CMK (cell line): ENCODE results near the gene THOC1.

Experiments
- DNase-seq: peaks from one replicate; pipeline ENCODE4 v3.0.0-alpha.2; 2010; ENCODE audit warnings: low read depth

Gene THOC1

DNA sequence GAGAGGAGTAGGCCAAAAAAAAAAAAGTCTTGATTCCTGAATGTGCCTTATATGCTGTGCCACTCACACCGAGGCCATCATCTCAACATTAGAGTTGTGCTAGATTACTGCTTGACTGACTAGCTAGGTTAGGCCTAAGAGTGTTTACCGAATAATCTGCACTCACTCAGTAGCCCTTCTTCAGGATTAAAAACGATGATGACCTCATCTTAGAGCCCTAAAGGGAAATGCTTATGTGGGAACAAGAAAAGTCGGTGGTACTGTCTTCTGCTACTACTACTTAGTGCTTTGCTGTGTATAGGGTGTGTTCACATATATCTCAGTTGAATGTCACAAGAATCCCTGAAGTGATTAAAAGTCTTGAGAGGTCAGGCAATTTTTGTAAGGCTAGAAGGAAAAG is 54.3 kb downstream of the THOC1 start:
- no peak for DNase-seq

DNA sequence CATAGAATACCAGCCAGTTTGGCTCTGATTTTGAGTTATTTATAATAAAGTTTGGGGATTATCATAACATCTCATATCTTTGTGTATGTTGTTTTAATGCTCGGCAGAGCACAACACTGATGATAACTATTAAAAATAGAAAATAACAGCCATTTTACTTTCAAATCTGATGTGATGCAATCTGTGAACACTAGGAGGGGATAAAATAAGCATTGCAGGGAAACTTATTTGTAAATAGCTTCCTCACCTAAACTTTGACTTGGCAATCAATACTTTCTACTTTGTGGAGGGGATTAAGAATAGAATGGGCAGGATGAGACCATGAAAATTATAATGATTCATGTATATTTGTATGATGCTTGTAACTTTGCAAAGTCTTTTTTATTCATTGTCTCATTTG is 55.1 kb downstream of the THOC1 start:
- DNase-seq: no peak

GRCh38 chr18:211582-211981 is 56.3 kb downstream of the THOC1 start:
- no peak for DNase-seq

DNA sequence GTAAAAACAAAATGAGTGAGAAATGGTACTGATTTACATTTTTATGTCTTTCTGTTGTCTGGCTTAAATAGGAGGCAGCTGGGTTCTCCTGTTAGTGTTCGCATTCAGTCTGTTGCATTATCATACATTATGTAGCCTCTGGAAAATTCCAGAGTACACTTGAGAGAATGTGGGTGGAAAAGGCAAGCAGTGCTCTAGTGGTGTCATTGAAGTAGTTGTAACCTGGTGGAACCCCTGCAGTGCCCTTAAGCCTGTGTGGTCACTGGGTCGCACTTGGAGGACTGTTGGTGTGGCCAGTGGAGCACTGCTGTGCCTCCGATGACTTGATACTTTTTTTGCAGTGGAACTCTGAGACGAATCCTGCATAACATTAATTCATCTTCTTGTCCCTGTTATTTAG is 57.1 kb downstream of the THOC1 start:
- no peak for DNase-seq

DNA sequence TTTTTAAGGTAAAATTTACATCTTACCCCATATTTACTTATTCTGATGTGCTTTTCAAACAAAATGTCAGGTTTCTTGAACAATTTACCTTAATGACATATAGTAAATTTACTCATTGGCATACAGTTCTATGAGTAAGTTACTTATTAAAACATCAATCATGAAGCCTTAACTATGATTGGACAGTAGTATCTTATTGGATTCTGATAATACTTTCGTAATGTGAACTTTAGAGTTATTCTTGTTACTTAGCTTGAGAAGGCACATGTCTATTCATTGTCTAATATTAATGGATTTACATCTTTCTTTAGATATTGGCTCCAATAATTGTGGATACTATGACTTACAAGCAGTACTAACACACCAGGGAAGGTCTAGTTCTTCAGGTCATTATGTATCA is 57.8 kb downstream of the THOC1 start:
- no peak for DNase-seq

GRCh38 chr18:199768-200167 is 68.1 kb downstream of the THOC1 start:
- no peak for DNase-seq

DNA sequence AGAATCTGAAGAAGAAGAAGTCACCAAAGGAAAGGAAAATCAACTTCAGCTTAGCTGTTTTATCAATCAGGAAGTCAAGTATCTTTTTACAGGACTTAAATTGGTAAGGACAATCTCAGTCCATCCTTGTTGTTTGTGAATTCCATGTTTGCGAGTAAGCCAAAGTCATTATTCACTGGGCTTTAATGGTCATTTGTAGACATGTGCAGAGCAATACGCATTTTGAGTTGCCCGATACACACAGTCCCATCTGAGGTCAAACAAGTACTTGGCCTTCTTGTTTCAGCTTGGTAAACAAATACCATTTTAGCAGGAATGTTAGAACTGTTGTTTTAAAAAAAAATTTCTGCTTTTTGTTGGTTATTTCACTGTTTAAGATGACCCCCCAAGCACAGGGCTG is 68.6 kb downstream of the THOC1 start:
- DNase-seq: no peak

DNA sequence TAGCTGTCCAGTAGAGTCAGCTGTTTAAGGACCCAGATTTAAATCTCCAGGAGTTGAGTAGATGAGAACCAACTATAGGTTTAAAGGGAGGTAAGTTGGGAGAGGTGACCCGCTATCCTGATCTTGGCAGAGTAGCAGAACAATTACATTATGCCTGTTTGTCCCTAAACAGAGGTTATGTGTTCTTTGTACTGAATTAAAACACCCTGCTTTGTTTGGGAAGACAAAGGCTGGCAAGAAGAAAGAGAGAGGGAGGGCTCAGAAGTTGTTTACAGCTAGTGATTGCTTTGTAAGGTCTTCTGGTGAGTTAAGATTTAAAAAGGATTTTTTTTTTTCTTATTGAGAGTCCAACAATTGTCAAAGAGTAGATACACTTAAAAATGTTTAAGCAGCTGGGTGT is 72.2 kb downstream of the THOC1 start:
- no peak for DNase-seq

- DNase-seq: no peak
Observed at GRCh38 chr18:192801-193200, 75.0 kb downstream of the THOC1 start.

- no peak for DNase-seq
Observed at GRCh38 chr18:191725-192124, 76.1 kb downstream of the THOC1 start.

DNA sequence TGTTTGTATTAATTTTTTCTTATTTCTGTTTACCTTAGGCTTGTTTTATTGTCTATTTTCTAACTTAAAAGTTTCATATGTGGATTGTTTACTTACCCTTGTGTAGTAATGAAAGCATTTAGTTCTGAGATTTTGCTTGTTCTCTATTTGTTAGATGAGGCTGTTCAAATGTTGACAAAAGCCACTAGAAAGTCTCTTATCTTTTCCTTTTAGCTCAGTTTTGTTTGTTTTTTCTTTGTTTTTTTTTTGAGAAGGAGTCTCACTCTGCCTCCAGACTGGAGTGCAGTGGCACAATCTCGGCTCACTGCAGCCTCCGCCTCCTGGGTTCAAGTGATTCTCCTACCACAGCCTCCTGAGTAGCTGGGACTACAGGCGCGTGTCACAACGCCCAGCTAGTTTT is 78.6 kb downstream of the THOC1 start:
- DNase-seq: no peak

GRCh38 chr18:183769-184168 is 84.1 kb downstream of the THOC1 start:
- DNase-seq: no peak

GRCh38 chr18:181711-182110 is 86.1 kb downstream of the THOC1 start:
- DNase-seq: no peak

DNA sequence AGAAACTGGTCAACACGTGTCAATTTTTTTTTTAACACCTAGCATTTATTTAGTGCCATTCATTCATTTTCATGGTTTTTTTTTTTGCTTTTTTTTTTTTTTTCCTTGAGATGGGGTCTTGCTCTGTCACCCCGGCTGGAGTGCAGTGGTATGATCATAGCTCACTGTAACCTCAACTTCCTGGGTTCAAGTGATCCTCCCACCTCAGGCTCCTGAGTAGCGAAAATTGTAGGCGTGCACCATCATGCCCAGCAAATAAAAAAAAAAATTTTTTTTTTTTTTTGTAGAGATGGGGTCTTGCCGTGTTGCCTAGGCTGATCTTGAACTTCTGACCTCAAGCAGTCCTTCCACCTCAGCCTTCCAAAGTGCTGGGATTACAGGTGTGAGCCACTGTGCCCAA is 88.3 kb downstream of the THOC1 start:
- no peak for DNase-seq

DNA sequence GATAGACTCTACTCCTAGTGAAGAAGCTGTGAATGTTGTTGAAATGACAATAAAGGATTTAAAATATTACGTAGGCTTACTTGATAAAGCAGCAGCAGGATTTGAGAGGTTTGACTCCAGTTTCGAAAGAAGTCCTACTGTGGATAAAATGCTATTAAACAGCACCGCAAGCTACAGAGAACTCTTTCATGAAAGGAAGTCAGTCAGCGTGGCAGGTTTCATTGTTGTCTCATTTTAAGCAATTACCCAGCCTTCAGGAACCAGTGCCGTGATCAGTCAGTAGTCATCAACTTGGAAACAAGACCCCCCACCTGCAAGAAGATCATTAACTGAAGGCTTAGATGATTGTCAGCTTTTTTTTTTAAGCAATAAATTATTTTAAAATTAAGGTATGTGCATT is 95.5 kb downstream of the THOC1 start:
- no peak for DNase-seq
